DOHH2 (cell line): ENCODE measurements around the gene ATAD2B.

ENCODE experiments used
- H3F3A ChIP-seq: fragments of 200-600 bp; sonication (generic), shearing (Covaris generic); 2 replicates; pipeline ENCODE4 v1.6.0; 2016; ENCODE audit warnings: antibody characterized with exemption, mild to moderate bottlenecking; ENCODE audit not compliant: control insufficient read depth, insufficient read depth
- H3K27ac ChIP-seq: fragments of 200-600 bp; sonication (generic); 2 replicates; pipeline ENCODE4 v1.5.1; 2014; ENCODE audit warnings: low read depth, mild to moderate bottlenecking, low read length, moderate library complexity
- H3K27me3 ChIP-seq: fragments of 200-600 bp; sonication (generic); 2 replicates; pipeline ENCODE4 v1.6.1; 2014; ENCODE audit warnings: mild to moderate bottlenecking, low read length, mixed read lengths; ENCODE audit not compliant: control insufficient read depth
- H3K36me3 ChIP-seq: fragments of 200-600 bp; sonication (generic); 2 replicates; pipeline ENCODE4 v1.6.1; 2014; ENCODE audit warnings: mild to moderate bottlenecking, low read length, moderate library complexity, mixed read lengths; ENCODE audit not compliant: control insufficient read depth
- H3K4me1 ChIP-seq: fragments of 200-600 bp; sonication (generic); 2 replicates; pipeline ENCODE4 v1.6.1; 2014; ENCODE audit warnings: mild to moderate bottlenecking, low read length, mixed read lengths; ENCODE audit not compliant: control insufficient read depth
- H3K4me2 ChIP-seq: fragments of 200-600 bp; sonication (generic); 2 replicates; pipeline ENCODE4 v1.6.0; 2014; ENCODE audit warnings: mild to moderate bottlenecking, low read length, moderate library complexity
- H3K4me3 ChIP-seq: fragments of 200-600 bp; sonication (generic); 2 replicates; pipeline ENCODE4 v1.5.1; 2014; ENCODE audit warnings: mild to moderate bottlenecking, low read length, mixed read lengths
- H3K79me2 ChIP-seq: fragments of 200-600 bp; sonication (generic); 2 replicates; pipeline ENCODE4 v1.6.1; 2014; ENCODE audit warnings: mild to moderate bottlenecking, low read length, mixed read lengths; ENCODE audit not compliant: control insufficient read depth
- H3K9me2 ChIP-seq: fragments of 200-600 bp; sonication (generic); replicated peaks from 2 replicates; pipeline ENCODE4 v1.6.1; 2014; ENCODE audit warnings: mild to moderate bottlenecking, low read length, mixed read lengths; ENCODE audit not compliant: control insufficient read depth
- H3K9me3 ChIP-seq: fragments of 200-600 bp; sonication (generic); 2 replicates; pipeline ENCODE4 v1.6.1; 2014; ENCODE audit warnings: antibody characterized with exemption, low read length, mixed read lengths; ENCODE audit not compliant: control insufficient read depth, insufficient read depth
- H4K20me1 ChIP-seq: fragments of 200-600 bp; sonication (generic); 2 replicates; pipeline ENCODE4 v1.6.0; 2014; ENCODE audit warnings: low read depth, mild to moderate bottlenecking, antibody characterized with exemption, low read length, moderate library complexity; ENCODE audit not compliant: control insufficient read depth, insufficient read depth
- CTCF ChIP-seq: fragments of 200-600 bp; sonication (generic); IDR thresholded peaks from one replicate; pipeline ENCODE4 v1.5.1; 2014; ENCODE audit warnings: antibody characterized with exemption, mild to moderate bottlenecking, low read depth, low read length; ENCODE audit not compliant: poor library complexity, severe bottlenecking
- EZH2phosphoT487 ChIP-seq: fragments of 200-600 bp; sonication (generic); IDR thresholded peaks from 2 replicates; pipeline ENCODE4 v1.6.1; 2017; ENCODE audit warnings: borderline replicate concordance, mild to moderate bottlenecking, antibody characterized with exemption, low read length, moderate library complexity, mixed read lengths

The ATAD2B gene

GRCh38 chr2:23720705-23721453, 206.0 kb downstream of the ATAD2B start:
- Histone ChIP-seq H3K27me3 (no peaks in the 10 kb centered on the region), H3K27ac (no peak overlapping the region), H3K4me2 (no peak overlapping the region), H3K36me3 (no peaks in the 10 kb centered on the region), H3K4me1 (no peaks in the 10 kb centered on the region), H3K79me2 (no peaks in the 10 kb centered on the region), H3K9me2 (no peaks in the 10 kb centered on the region), H3K4me3 (no peak overlapping the region), H3F3A (no peaks in the 10 kb centered on the region), H4K20me1 (no peaks in the 10 kb centered on the region), H3K9me3 (peaks cover 5% of the 10 kb centered on the region; the same call in 1 of the 2 replicates)
- no peak for TF ChIP-seq CTCF
- TF ChIP-seq EZH2phosphoT487 = no peak

GRCh38 chr2:23719716-23720115, 207.2 kb downstream of the ATAD2B start:
- Histone ChIP-seq H3F3A (no peaks in the 10 kb centered on the region), H3K36me3 (no peaks in the 10 kb centered on the region), H3K9me2 (no peaks in the 10 kb centered on the region), H3K79me2 (no peaks in the 10 kb centered on the region), H3K4me1 (no peaks in the 10 kb centered on the region), H3K4me2 (no peak overlapping the region), H4K20me1 (no peaks in the 10 kb centered on the region), H3K9me3 (peaks cover 5% of the 10 kb centered on the region; the same call in 1 of the 2 replicates), H3K27ac (no peak overlapping the region), H3K4me3 (no peak overlapping the region), H3K27me3 (no peaks in the 10 kb centered on the region)
- no peak for TF ChIP-seq EZH2phosphoT487
- no peak for TF ChIP-seq CTCF

GRCh38 chr2:23718931-23719700, 207.8 kb downstream of the ATAD2B start:
- Histone ChIP-seq H3K27ac (no peak overlapping the region), H3K9me3 (peaks cover 5% of the 10 kb centered on the region; the same call in 1 of the 2 replicates), H3K79me2 (no peaks in the 10 kb centered on the region), H3K4me2 (no peak overlapping the region), H3K9me2 (no peaks in the 10 kb centered on the region), H3K4me1 (no peaks in the 10 kb centered on the region), H3K4me3 (no peak overlapping the region), H3F3A (no peaks in the 10 kb centered on the region), H3K27me3 (no peaks in the 10 kb centered on the region), H3K36me3 (no peaks in the 10 kb centered on the region), H4K20me1 (no peaks in the 10 kb centered on the region)
- TF ChIP-seq EZH2phosphoT487 (no peak), CTCF (no peak)
